ENCODE results near the gene ZNF709. TPM values are rescaled to one million over a fixed set of nuclear protein-coding genes. Genes with fewer than 3 reads are reported as not detected.
A peak's percentile ranks its signal among the peaks of the same experiment; 100 is the strongest.

ZNF709 gene
- total and polyA plus RNA-seq, 2 of the 13 experiments (the other 11 are each of a cell fraction or from before 2014, with no cell fraction given): 1.5 to 3.9 TPM

- TF ChIP-seq, protein P1, sequence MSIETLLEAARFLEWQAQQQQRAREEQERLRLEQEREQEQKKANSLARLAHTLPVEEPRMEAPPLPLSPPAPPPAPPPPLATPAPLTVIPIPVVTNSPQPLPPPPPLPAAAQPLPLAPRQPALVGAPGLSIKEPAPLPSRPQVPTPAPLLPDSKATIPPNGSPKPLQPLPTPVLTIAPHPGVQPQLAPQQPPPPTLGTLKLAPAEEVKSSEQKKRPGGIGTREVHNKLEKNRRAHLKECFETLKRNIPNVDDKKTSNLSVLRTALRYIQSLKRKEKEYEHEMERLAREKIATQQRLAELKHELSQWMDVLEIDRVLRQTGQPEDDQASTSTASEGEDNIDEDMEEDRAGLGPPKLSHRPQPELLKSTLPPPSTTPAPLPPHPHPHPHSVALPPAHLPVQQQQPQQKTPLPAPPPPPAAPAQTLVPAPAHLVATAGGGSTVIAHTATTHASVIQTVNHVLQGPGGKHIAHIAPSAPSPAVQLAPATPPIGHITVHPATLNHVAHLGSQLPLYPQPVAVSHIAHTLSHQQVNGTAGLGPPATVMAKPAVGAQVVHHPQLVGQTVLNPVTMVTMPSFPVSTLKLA (IDR thresholded peaks at IDR 0.05): peak; percentile 67
- TF ChIP-seq, protein P2, sequence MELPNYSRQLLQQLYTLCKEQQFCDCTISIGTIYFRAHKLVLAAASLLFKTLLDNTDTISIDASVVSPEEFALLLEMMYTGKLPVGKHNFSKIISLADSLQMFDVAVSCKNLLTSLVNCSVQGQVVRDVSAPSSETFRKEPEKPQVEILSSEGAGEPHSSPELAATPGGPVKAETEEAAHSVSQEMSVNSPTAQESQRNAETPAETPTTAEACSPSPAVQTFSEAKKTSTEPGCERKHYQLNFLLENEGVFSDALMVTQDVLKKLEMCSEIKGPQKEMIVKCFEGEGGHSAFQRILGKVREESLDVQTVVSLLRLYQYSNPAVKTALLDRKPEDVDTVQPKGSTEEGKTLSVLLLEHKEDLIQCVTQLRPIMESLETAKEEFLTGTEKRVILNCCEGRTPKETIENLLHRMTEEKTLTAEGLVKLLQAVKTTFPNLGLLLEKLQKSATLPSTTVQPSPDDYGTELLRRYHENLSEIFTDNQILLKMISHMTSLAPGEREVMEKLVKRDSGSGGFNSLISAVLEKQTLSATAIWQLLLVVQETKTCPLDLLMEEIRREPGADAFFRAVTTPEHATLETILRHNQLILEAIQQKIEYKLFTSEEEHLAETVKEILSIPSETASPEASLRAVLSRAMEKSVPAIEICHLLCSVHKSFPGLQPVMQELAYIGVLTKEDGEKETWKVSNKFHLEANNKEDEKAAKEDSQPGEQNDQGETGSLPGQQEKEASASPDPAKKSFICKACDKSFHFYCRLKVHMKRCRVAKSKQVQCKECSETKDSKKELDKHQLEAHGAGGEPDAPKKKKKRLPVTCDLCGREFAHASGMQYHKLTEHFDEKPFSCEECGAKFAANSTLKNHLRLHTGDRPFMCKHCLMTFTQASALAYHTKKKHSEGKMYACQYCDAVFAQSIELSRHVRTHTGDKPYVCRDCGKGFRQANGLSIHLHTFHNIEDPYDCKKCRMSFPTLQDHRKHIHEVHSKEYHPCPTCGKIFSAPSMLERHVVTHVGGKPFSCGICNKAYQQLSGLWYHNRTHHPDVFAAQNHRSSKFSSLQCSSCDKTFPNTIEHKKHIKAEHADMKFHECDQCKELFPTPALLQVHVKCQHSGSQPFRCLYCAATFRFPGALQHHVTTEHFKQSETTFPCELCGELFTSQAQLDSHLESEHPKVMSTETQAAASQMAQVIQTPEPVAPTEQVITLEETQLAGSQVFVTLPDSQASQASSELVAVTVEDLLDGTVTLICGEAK (IDR thresholded peaks at IDR 0.05): no peak
- TF ChIP-seq, protein P2 (CRISPR knock-in tag; IDR thresholded peaks at IDR 0.05): no peak; the same call in 1 of the 2 replicates
- TF ChIP-seq PLSCR1 (CRISPR knock-in tag; IDR thresholded peaks at IDR 0.05; ENCODE audit: borderline replicate concordance): no peak
- peak; percentile 74; the same call in 1 of the 2 replicates for TF ChIP-seq ZFP90 (CRISPR knock-in tag; IDR thresholded peaks at IDR 0.05; ENCODE audit: borderline replicate concordance)
- TF ChIP-seq, protein P3, sequence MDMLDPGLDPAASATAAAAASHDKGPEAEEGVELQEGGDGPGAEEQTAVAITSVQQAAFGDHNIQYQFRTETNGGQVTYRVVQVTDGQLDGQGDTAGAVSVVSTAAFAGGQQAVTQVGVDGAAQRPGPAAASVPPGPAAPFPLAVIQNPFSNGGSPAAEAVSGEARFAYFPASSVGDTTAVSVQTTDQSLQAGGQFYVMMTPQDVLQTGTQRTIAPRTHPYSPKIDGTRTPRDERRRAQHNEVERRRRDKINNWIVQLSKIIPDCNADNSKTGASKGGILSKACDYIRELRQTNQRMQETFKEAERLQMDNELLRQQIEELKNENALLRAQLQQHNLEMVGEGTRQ (IDR thresholded peaks at IDR 0.05; ENCODE audit: low read depth, low read length): no peak
- TF ChIP-seq, protein P3 (CRISPR knock-in tag; IDR thresholded peaks at IDR 0.05; ENCODE audit: borderline replicate concordance): peak; percentile 16; the same call in 1 of the 2 replicates
- TF ChIP-seq PHF5A (CRISPR knock-in tag; IDR thresholded peaks at IDR 0.05; ENCODE audit: low read depth, unreplicated experiment): peak; percentile 79
- no peak; the same call in 1 of the 2 replicates for TF ChIP-seq SMYD3 (CRISPR knock-in tag; IDR thresholded peaks at IDR 0.05)
- TF ChIP-seq ZNF724P (CRISPR knock-in tag; IDR thresholded peaks at IDR 0.05; ENCODE audit: borderline replicate concordance): peak; percentile 63; the same call in 1 of the 2 replicates
- TF ChIP-seq ZBTB39 (CRISPR knock-in tag; IDR thresholded peaks at IDR 0.05): no peak
- TF ChIP-seq HOXA3 (CRISPR knock-in tag; IDR thresholded peaks at IDR 0.05): peak; percentile 84
These were observed 10.6 kb upstream of the ZNF709 start (continued) for GRCh38 chr19:12495002-12495802.
